PC-3 (cell line): ENCODE measurements around the gene STATH. TPM values are rescaled to one million over a fixed set of nuclear protein-coding genes. Genes with fewer than 3 reads are reported as not detected.
"Not testable (repeated sequence)": the region's sequence is repeated elsewhere in the genome, so short reads cannot be mapped to it uniquely, and the experiment has no call there.

Source experiments
- ATAC-seq: fragments of 200-7000 bp; cut with Tn5 transposase; 2 replicates; pipeline ENCODE4 v1.9.1; 2020; ENCODE audit warnings: mild to moderate bottlenecking, moderate library complexity
- BruUV-seq: library from RNA; stranded (reverse); fragments of 400-500 nt; replicated peaks from 2 replicates; lab custom pipeline; 2021; lab: Mats Ljungman, UMichigan
- CTCF ChIA-PET: fragments of 300-600 bp; sonication (Branson Sonifier 250); formaldehyde crosslinking; loops from one replicate; lab custom pipeline; 2022; ENCODE audit warnings: antibody characterized with exemption; lab: Charles Lee
- POLR2A ChIA-PET: fragments of 300-600 bp; sonication (Branson Sonifier 250); formaldehyde crosslinking; loops from one replicate; lab custom pipeline; 2022; ENCODE audit warnings: antibody characterized with exemption; ENCODE audit not compliant: unreplicated experiment; lab: Charles Lee
- DNase-seq: peaks from one replicate; pipeline ENCODE4 v3.0.0-alpha.2; 2015
- H2AFZ ChIP-seq: fragments of 300-600 bp; sonication (generic); 2 replicates; pipeline ENCODE4 v1.6.0; 2016; ENCODE audit warnings: antibody characterized with exemption, low read length
- H3F3A ChIP-seq: fragments of 300-600 bp; sonication (generic); one replicate; pipeline ENCODE4 v1.6.0; 2017; ENCODE audit warnings: antibody characterized with exemption, low read length, control low read depth, mild to moderate bottlenecking; ENCODE audit not compliant: unreplicated experiment
- H3K27ac ChIP-seq: fragments of 300-600 bp; sonication (generic); 2 replicates; pipeline ENCODE4 v1.5.1; 2016; ENCODE audit warnings: mild to moderate bottlenecking, low read length
- H3K27me3 ChIP-seq: fragments of 300-600 bp; sonication (generic); 2 replicates; pipeline ENCODE4 v1.6.1; 2016; ENCODE audit warnings: low read length, mixed read lengths
- H3K36me3 ChIP-seq: fragments of 300-600 bp; sonication (generic); 2 replicates; pipeline ENCODE4 v1.6.1; 2016; ENCODE audit warnings: low read depth, mixed run types, low read length, mixed read lengths
- H3K4me1 ChIP-seq: fragments of 300-600 bp; sonication (generic); 2 replicates; pipeline ENCODE4 v1.5.1; 2016; ENCODE audit warnings: low read length; ENCODE audit not compliant: insufficient read depth
- H3K4me2 ChIP-seq: fragments of 300-600 bp; sonication (generic); 2 replicates; pipeline ENCODE4 v1.6.0; 2016; ENCODE audit warnings: low read length
- H3K4me3 ChIP-seq: fragments of 300-600 bp; sonication (generic); 2 replicates; pipeline ENCODE4 v1.5.1; 2016; ENCODE audit warnings: mild to moderate bottlenecking, low read length, mixed read lengths
- H3K79me2 ChIP-seq: fragments of 300-600 bp; sonication (generic); 2 replicates; pipeline ENCODE4 v1.6.1; 2017; ENCODE audit warnings: low read length, mixed read lengths
- H3K9ac ChIP-seq: fragments of 300-600 bp; sonication (generic); 2 replicates; pipeline ENCODE4 v1.6.0; 2016; ENCODE audit warnings: mild to moderate bottlenecking, low read length
- H3K9me2 ChIP-seq: fragments of 300-600 bp; sonication (generic); replicated peaks from 2 replicates; pipeline ENCODE4 v1.6.1; 2016; ENCODE audit warnings: mixed run types, low read length, mixed read lengths
- H3K9me3 ChIP-seq: fragments of 300-600 bp; sonication (generic); 2 replicates; pipeline ENCODE4 v1.6.1; 2016; ENCODE audit warnings: low read length, mixed read lengths
- H4K20me1 ChIP-seq: fragments of 300-600 bp; sonication (generic); 2 replicates; pipeline ENCODE4 v1.6.1; 2016; ENCODE audit warnings: low read length, mixed read lengths
- CTCF ChIP-seq: fragments of 300-600 bp; sonication (generic); conservative IDR thresholded peaks from 2 replicates; pipeline ENCODE4 v1.5.1; 2017; ENCODE audit warnings: antibody characterized with exemption, low read depth, mild to moderate bottlenecking, low read length
- EZH2 ChIP-seq: fragments of 300-600 bp; sonication (generic); IDR thresholded peaks from one replicate; pipeline ENCODE4 v1.6.1; 2017; ENCODE audit warnings: antibody characterized with exemption, mild to moderate bottlenecking, low read length; ENCODE audit not compliant: unreplicated experiment
- EZH2phosphoT487 ChIP-seq: fragments of 300-600 bp; sonication (generic); IDR thresholded peaks from 2 replicates; pipeline ENCODE4 v1.6.1; 2018; ENCODE audit warnings: mild to moderate bottlenecking, antibody characterized with exemption, low read length, borderline replicate concordance
- intact Hi-C: fragments of 100-400 bp; cut with micrococcal nuclease; formaldehyde crosslinking; loops from 2 replicates; pipeline ENCODE4 v1.9.0; 2023
- total RNA-seq: library from RNA; depleted of rRNA; stranded (reverse); fragments of >200 nt; gene quantifications from 2 replicates; pipeline ENCODE4 v1.2.3, GENCODE V29; 2014

Gene STATH
- total RNA-seq, 1 experiment from 2014 or later, result not detected

- no TSS peak for BruUV-seq
- no peak overlapping the region for H3K4me3 ChIP-seq
- H3K79me2 ChIP-seq, result no peaks in the 10 kb centered on the region
- CTCF ChIA-PET, result no interaction called here
- H3K9me2 ChIP-seq, result no peaks in the 10 kb centered on the region
- no peaks in the 10 kb centered on the region for H3K27me3 ChIP-seq
- DNase-seq (no peak), ATAC-seq (no peak)
- POLR2A ChIA-PET, result no interaction called here
- H3K9ac ChIP-seq, result no peak overlapping the region
- H4K20me1 ChIP-seq, result no peaks in the 10 kb centered on the region
- H3K36me3 ChIP-seq, result no peaks in the 10 kb centered on the region
- no peak overlapping the region for H3K27ac ChIP-seq
- intact Hi-C loops, result no loop called here
- H3K9me3 ChIP-seq, result no peaks in the 10 kb centered on the region
- TF ChIP-seq EZH2 (no peak), CTCF (no peak), EZH2phosphoT487 (no peak)
- no peak overlapping the region for H3K4me2 ChIP-seq
- H2AFZ ChIP-seq, result no peak overlapping the region
- no peaks in the 10 kb centered on the region for H3K4me1 ChIP-seq
- H3F3A ChIP-seq, result no peaks in the 10 kb centered on the region
Measured at GRCh38 chr4:70023218-70023617, 27.5 kb downstream of the STATH start.

GRCh38 chr4:70027011-70027410 lies 31.2 kb downstream of the STATH start:
- no peak overlapping the region for H3K27ac ChIP-seq
- H3K4me1 ChIP-seq, result no peaks in the 10 kb centered on the region
- no peak for ATAC-seq
- no peak overlapping the region for H3K9ac ChIP-seq
- ChIA-PET CTCF (no interaction called here), POLR2A (no interaction called here)
- no peaks in the 10 kb centered on the region for H3K9me3 ChIP-seq
- no peaks in the 10 kb centered on the region for H3K36me3 ChIP-seq
- no peak overlapping the region for H3K4me2 ChIP-seq
- TF ChIP-seq EZH2 (no peak), EZH2phosphoT487 (no peak), CTCF (no peak)
- H3K9me2 ChIP-seq, result no peaks in the 10 kb centered on the region
- intact Hi-C loops, result no loop called here
- no peaks in the 10 kb centered on the region for H3K27me3 ChIP-seq
- H4K20me1 ChIP-seq, result no peaks in the 10 kb centered on the region
- H3F3A ChIP-seq, result no peaks in the 10 kb centered on the region
- no TSS peak for BruUV-seq
- DNase-seq, result no peak
- H3K4me3 ChIP-seq, result no peak overlapping the region
- H2AFZ ChIP-seq, result no peak overlapping the region
- no peaks in the 10 kb centered on the region for H3K79me2 ChIP-seq

- not testable (repeated sequence) for ATAC-seq, BruUV-seq
Measured at GRCh38 chr4:70028159-70028558, 32.4 kb downstream of the STATH start, which contains the start of gene HTN3. Gene HTN3, plus strand, starts transcription at chr4:70028459. Its CDS starts 2,282 bp downstream, at chr4:70030741.

GRCh38 chr4:70037559-70037958 lies 41.8 kb downstream of the STATH start:
- H3K4me3 ChIP-seq, H3K9ac ChIP-seq, H4K20me1 ChIP-seq, H3K27ac ChIP-seq, H3K9me3 ChIP-seq, ATAC-seq, H3K9me2 ChIP-seq, CTCF ChIA-PET, H3F3A ChIP-seq, intact Hi-C loops, H3K79me2 ChIP-seq, H3K36me3 ChIP-seq, DNase-seq, H2AFZ ChIP-seq, POLR2A ChIA-PET, H3K4me2 ChIP-seq, H3K4me1 ChIP-seq, BruUV-seq, H3K27me3 ChIP-seq: not testable (repeated sequence)

More at GRCh38 chr4:70028159-70028558, 32.4 kb downstream of the STATH start, which contains the start of gene HTN3:
- H4K20me1 ChIP-seq, H3K9me2 ChIP-seq, H3K27ac ChIP-seq, H3K4me3 ChIP-seq, H3K79me2 ChIP-seq, CTCF ChIA-PET, DNase-seq, H3K9me3 ChIP-seq, H3K36me3 ChIP-seq, H3F3A ChIP-seq, H3K9ac ChIP-seq, H3K27me3 ChIP-seq, POLR2A ChIA-PET, intact Hi-C loops, H2AFZ ChIP-seq, H3K4me2 ChIP-seq, H3K4me1 ChIP-seq: not testable (repeated sequence)

- BruUV-seq, H3K36me3 ChIP-seq, H3K9me3 ChIP-seq, intact Hi-C loops, H3F3A ChIP-seq, ATAC-seq, H3K27ac ChIP-seq, DNase-seq, H2AFZ ChIP-seq, H3K9ac ChIP-seq, H3K4me1 ChIP-seq, H4K20me1 ChIP-seq, H3K79me2 ChIP-seq, POLR2A ChIA-PET, H3K27me3 ChIP-seq, H3K4me2 ChIP-seq, CTCF ChIA-PET, H3K9me2 ChIP-seq, H3K4me3 ChIP-seq: not testable (repeated sequence)
Measured at GRCh38 chr4:70039928-70040327, 44.2 kb downstream of the STATH start.
